ENCODE results near the gene GALNT1. TPM values are rescaled to one million over a fixed set of nuclear protein-coding genes. Genes with fewer than 3 reads are reported as not detected.

Gene GALNT1
- total RNA-seq, 1 donor from 2014 or later = 87.8 TPM

DNA sequence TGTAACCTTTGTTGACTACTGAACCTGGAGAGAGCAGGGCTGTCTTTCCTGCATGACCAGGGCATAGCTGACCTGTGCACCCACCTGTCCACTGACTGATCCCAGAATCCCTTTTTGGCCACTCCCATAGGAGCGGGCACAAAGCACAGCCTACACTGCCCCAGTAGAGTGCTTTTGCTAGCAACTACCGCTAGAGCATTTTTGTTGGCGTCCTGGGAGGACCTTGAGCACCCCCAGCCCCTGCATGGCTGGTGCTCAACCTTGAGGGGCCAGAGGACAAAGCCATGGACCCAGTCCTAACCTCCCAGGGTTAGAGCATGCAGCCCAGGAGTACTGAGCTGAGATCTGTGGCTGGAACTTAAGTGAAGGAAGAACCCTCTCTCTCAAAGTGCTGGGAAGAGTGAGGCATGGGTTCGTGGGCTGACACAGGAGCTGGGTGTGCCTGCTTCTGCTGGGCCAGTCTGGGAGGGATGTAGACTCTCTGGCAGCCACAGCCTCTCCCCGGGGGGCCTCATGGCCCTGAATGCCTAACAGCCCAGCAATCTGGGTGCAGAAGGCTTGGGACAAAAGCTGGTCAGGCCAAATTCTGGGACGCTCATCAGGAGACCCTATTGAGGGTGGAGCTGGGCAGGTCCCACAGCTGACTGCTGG lies 140.0 kb downstream of the GALNT1 start:
- DNase-seq = no peak

DNA sequence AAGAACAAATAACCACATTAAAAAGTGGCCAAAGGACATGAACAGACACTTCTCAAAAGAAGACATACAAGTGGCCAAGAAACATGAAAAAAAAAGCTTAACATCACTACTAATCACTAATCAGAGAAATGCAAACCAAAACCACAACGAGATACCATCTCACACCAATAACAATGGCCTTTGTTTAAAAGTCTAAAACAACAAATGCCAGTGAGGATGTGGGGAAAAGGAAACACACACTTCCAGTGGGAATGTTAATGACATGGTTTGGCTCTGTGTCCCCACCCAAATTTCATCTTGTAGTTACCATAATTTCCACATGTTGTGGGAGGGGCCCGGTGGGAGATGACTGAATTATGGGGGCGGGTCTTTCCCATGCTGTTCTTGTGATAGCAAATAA lies 147.1 kb downstream of the GALNT1 start:
- DNase-seq = no peak

DNA sequence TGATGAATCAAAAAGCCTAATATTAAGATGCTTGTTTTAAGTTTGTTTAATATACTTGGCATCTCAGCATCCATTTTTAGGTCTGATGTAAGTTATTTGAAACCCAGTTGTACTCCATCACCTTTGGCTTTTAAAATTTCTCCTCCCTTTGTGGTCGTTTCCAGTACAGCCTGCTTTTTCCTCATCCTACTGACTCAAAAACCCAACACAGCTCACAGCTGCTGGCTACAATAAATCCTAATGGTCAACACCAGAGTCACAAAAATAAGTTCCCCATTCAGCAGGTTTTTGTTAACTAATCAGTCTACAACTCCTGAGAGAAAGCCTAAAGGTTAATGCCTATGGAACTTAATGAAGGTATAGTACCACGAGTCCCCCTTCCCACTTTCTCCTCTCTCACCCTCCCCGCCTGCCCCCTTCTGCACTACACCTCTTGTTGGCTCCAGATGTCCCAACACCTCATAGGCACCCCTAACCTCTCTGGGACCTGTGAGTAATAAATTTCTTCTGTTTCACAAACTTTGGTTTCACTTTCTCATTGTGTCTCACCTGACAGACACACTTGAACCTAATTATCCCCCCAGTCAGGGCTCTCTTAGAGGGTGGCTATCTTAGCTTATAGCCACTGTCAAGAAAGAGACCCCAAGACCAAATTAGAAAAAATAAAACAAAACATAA lies 148.6 kb downstream of the GALNT1 start:
- no peak for DNase-seq

DNA sequence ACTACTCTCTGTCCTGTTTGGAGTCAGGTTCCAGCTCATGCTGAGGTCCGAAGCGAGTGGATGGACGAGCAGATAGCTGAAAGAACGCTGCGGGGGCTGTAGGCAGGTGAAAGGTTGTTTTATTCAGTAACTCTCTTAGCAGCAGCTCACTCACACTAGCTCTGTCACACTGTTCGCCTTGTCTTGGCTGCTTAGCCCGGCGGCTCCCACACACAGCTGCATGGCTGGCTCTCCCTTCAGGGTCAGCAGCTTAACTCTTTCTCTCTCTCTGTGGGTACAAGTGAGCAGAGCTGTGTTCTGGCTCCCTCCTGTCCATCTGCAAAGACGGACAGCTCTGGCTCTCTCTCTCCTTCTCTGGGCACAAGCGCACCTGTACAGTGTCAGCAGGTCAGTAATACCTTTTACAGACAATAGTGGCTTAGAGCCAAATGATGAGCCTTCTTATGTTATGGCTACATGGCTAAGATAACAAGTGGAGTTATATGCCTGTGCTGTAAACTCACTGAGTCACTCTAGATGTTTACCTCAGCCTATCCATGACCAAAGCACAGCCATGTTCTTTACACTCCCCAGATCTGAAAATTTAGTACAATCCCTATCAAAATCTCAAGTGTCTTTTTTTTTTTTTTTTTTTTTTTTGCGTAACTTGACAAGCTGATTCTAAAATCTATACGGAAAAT lies 149.3 kb downstream of the GALNT1 start:
- no peak for DNase-seq

DNA sequence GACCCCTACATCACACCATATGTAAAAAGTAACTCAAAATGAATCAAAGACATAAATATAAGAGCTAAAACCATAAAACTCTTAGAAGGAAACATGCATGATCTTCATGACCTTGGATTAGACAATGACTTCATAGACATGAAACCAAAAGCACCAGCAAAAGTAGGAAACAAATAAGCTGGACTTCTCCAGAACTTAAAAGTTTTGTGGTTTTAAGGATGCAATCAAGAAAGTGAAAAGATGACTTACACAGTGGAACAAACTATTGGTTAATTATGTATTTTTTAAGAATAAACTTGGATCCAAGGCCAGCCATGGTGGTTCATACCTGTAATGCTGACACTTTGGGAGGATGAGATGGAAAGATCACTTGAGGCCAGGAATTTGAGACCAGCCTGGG lies 150.2 kb downstream of the GALNT1 start:
- DNase-seq = no peak

DNA sequence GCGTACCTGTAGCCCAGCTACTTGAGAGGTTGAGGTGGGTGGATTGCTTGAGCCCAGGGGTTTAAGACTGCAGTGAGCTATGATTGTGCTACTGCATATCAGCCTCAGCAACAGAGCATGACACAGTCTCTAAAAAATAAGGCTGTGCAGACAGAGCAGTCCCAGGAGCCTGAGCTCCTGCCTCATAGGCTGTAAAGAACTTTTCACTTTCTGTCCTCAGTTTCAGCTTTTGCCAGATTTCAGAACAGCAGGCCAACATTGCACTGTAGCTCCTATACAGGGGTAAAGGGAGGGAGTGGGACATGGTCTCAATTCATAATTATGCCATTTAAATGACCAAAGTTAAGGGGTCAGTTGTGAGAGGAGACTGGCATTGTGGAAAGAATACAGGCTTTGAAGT lies 150.6 kb downstream of the GALNT1 start:
- DNase-seq = no peak

DNA sequence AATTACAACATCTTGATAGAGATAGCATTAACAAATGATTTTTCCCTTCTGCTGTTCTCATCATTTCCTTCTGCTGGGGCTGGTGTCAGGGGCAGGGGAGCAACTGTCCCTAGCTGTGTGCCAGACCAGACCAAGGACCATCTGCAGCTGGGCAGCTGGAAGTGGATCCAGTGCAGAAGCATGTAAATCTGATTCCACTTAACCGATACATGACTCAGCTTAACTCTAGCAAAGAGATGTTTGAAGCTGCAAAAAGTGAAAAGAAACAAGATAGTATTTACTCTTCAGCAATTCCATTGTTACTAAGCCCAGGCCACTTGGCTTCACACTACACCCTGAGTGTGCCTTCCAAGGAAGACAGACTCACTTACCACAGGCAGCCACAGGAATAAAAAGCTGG lies 151.1 kb downstream of the GALNT1 start:
- no peak for DNase-seq

DNA sequence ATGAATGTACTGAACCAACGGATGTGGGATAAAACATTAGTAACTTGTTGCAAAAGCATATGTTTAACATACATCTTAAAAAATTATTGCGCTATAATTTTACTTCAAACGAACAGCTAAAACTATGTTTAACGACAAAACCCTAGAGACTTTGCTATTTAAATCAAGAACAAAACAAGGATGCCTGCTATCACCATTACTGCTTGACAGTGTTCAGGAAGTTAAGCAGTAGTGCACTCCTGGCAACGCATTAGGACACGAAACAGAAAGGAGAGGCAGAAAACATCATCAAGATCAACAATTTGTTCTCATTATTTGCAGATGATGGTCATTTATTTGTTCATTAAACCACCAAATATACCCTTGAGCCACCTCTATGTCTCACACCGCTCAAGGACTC lies 151.9 kb downstream of the GALNT1 start:
- DNase-seq = no peak

DNA sequence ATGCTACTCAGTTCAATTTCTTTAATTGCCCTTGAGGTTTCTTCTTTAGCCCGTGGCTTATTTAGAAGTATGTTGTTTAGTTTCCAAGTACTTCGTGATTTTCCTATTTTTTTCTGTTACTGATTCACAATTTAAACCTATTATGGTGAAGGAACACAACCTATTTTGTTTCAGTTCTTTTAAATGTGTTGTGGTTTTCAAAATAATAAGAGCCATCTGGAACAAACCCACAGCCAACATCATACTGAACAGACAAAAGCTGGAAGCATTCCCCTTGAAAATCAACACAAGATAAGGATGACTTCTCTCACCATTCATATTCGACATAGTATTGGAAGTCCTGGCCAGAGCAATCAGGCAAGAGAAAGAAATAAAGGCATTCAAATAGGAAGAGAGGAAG lies 155.2 kb downstream of the GALNT1 start:
- no peak for DNase-seq

DNA sequence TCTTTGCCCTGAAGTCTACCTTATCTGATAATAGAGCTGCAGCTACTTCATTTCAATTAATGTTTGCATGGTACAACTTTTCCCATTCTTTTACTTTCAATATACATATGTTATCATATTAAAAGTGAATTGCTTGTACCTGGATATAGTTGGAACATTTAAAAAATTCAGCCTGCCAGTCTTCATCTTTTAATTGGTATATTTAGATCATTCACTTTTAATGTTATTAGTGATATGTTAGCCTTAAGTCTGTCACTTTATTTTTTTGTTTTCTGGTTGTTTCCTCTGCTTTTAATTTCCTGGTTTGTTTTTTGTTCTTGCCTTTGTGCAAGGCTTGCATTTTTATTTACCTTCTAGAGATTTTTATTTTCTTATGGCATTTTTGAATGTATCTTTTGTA lies 158.2 kb downstream of the GALNT1 start:
- no peak for DNase-seq

DNA sequence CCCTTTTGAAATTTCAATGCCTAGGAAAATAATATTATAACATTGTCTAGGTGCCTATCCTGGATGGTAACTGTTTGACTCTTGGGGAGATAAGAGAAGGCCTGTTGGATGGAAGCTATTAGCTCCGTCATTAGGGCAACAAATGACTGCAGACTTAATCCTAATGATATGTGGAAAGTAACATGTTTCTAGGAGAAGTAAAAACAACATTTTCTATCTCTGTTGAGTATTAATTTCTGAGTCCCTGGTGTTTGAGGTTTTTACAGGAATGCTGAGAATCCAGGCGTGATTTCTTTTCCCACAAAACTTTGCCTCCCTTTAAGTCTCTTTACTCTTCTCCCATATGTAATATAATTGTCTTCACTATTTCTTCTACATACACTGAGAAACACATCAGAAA lies 159.1 kb downstream of the GALNT1 start:
- DNase-seq = no peak

DNA sequence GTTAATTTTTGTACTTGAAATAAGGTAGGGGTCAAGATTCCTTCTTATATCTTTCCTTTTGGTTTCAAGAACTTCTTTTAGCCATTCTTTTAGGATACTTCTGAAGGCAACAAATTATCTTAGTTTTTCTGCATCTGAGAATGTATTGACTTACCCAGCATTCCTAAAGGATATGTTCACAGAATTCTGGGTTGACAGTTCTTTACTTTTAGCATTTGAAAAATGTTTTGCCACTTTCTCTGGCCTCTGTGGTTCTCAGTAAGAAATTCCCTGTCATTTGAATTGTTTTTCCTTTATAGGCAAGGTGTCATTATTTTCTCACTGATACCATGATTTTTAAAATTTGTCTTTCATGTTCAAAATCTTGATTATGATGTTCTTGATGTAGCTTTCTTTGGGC lies 162.4 kb downstream of the GALNT1 start:
- DNase-seq = no peak

DNA sequence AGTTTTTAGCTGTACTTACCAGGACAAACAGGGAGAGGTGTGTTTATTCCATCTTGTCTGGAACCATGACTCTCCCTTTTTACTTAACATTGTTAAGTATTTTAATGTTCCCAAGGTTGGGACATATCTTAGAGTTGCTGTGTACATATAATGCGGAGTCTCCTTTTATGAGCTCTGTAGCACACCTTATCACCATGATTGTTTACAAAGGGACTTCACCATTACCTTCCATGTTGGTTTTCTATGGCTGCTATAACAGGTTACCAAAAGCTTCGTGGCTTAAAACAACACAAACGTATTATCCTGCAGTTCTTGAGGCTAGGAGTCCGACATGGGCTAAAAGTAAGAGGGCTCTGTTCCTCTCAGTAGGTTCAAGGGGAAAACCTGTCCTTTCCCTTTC lies 164.3 kb downstream of the GALNT1 start:
- no peak for DNase-seq

DNA sequence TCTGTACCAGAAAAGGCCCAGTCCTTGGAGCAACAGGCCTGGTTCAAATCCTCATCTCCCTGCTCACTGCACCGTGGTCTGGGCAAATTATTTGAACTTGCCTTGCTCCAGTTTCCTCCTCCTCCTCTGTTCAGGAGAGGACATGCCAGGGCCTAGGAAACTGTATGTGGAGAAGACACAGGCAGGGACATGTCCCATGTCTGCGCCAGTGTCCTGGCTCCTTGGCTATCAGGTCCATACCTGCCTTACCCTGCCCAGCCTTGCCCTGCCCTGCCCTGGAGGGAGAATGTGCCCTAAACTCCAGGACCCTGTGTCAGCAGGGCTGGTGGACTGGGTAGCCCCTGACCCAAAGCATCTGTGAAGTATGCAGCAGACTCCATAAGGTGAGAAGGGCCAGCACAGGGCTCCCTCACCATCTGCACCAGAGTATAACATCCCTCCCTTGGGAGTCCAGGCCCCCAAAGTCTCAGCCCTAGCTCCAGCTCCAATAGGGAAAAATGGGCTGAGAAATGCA lies 165.3 kb downstream of the GALNT1 start:
- no peak for DNase-seq

DNA sequence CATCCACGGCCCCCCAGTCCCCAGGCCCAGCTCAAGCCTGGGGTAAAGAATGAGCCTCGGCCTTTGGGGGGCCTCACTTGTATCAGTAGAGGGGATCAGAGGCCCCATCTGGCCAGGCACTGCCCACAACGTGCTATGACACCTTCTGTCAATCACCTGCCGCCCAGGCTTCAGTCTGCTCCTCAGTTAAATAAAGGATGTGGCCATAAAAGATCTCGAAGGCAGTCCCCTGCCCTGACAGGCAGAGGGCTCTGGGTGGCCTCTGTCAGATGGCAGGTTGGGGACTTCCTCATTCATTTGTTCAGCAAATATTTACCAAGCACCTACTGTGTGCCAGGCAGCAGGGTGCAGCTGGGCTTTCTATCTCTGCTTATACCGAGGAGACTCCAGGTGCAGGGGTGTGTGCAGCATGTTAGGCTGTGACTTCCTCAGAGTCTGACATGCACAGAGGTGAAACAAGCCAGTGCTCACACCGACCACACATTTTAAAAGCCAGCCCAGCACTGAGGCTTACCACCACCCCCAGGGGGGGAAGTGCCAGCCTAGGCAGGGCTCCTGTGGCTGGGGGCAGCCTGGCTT lies 166.4 kb downstream of the GALNT1 start:
- no peak for DNase-seq

DNA sequence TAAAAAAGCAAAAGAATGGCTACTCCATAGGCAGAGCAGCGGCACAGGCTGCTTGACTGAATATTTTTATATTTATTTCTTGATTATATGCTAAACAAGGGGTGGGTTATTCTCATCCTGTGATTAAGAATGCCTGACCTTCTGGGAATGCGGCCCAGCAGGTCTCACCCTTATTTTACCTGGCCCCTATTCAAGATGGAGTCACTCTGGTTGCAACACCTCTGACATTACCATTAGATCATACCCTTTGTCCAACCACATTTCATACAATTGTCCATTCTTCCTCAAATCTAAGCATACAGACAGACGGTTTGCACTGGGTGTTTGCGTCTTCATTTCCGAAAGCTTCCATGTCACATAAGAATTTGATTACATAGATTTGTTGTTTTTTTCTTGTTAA lies 168.2 kb downstream of the GALNT1 start:
- DNase-seq = no peak

DNA sequence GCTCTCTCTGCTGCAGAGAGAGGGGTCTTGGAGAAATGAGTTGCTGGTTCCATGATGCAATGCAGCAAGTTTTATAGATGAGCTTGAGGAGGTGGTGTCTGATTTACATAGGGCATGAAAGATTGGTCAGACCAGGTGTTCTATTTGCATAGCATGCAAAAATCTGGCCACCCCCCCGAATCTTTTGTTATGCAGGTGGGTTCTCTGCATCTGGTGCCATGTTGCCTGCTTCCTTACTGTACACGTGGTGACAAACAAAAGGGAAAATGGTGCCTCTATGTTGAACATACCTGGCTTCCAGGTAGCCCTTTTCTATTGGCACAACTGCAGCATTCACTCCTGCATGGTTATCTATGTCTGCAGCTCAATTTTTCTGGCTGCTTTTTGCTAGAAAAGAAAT lies 169.4 kb downstream of the GALNT1 start:
- DNase-seq = no peak

DNA sequence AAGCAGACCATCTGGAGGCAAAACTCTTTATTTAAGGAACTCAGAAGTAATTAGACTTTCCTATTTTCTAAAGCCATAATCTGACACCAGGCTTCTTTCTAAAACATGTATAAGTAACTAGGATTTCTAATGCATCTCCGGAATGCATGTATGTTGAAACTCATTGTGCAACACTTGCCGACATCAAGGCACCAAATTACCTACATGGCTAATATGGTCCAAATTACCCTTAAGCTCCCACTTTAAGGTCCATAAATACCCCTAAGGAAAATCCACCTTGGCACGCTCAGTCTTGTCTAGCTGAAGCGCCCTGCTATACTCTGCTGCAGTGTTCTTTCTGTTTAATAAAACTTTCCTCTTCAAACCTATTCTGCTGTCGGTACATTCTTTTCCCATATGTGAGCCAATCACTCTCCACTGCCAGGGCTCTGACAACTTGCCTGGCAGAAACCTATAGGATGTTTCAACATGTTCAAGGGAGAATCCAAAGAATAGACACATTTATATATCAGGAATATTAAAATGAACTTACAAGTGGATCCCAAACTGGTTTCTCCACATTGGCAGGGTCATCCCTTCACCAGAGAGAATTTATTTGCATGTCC lies 171.9 kb downstream of the GALNT1 start:
- no peak for DNase-seq

DNA sequence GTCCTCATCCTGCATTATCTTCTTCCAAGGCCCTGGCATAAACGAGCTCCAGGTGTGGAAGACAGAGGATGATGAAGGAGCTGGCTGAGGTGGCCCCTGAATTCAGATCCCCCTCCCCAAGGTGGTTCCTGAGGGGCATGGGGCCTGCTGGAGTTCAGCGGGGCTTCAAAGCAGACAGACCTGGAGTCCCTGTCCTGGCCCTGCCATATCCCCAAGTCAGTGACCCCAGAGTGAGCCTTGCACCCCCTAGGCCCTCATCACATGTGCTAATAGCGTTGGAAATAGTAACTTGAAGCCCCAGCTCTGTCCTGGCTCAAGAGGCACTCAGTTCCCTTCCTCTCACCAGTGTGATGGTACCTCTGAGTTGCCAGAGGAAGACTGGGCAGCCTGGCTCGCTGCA lies 172.9 kb downstream of the GALNT1 start:
- DNase-seq = no peak

DNA sequence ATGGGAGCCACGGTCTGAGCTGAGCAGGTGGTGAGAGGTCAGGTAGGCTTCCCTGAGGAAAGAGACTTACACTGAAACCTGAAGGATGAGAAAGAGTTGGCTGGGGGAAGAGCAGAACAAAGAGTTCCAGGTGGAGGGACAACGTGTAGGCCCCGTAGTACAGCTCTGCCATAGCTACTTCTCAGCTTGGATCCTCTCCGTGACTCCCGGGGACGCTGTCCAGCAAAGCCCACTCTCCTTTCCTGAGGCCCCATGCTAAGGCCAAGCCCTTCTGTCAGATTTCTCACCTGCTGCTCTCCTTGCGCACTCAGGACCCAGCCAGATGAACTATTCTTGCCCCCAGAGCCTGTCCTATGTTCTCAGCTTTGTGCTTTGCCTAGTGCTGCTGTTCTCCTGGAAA lies 173.8 kb downstream of the GALNT1 start:
- no peak for DNase-seq

DNA sequence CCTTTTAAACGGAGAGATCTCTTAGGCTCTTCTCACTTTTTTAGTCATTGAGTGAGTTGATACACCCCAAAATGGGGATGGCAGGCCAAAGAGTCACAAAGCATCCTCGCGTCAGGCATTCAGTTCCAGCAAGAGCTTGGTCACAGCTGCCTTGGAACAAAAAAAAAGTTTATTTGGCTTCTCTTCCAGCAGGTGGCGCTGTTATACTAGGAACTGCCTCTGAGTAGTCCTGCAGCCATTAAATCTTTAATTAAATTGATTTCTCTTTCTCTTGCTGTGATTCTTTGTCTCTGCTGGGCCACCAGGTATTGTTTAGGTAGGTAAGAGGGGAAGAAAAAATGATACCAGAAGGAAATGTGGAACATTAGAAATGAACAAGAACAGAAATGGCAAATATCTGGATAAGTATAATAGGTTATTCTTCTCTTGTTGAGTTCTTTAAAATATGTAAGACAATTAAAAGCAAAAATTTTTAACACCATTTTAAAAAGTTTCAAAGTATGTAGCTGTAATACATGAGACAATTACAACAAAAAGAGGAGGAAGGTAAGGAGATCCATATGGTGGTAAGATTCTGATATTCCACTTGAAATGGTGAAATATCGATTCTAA lies 175.1 kb downstream of the GALNT1 start:
- peak; percentile 10 for DNase-seq

Measured in occipital lobe (tissue), 2 donors.